ENCODE results near the gene ZNF8.
A peak's percentile ranks its signal among the peaks of the same experiment; 100 is the strongest.

Gene ZNF8

GRCh38 chr19:58274771-58275201 is 4.0 kb upstream of the ZNF8 start:
- Histone ChIP-seq H3K4ac (ENCODE audit: low read depth, low read length) (no peak overlapping the region), H4K12ac (ENCODE audit: low read depth, low read length) (no peak overlapping the region), H3K27me3 (ENCODE audit: insufficient read depth, low read length) (no peaks in the 10 kb centered on the region), H3K4me2 (ENCODE audit: low read length) (no peak overlapping the region), H3K27ac (ENCODE audit: low read depth, low read length) (no peak overlapping the region), H3K9ac (ENCODE audit: low read length) (no peak overlapping the region), H3K4me1 (ENCODE audit: control insufficient read depth in 1 of 2, insufficient read depth in 2 of 2, low read length in 2 of 2) (peaks cover under 1 to 2% of the 10 kb centered on the region in 2 experiments), H4K91ac (ENCODE audit: low read depth, low read length) (no peak overlapping the region), H2BK120ac (ENCODE audit: insufficient read depth, low read length, poor library complexity) (no peak overlapping the region), H3K79me2 (ENCODE audit: control insufficient read depth, insufficient read depth, low read length, poor library complexity) (peaks cover 8% of the 10 kb centered on the region), H2BK12ac (ENCODE audit: low read length) (no peak overlapping the region), H3K14ac (ENCODE audit: low read length) (no peak overlapping the region), H3K23ac (ENCODE audit: low read length) (no peak overlapping the region), H3K9me3 (ENCODE audit: insufficient read depth, low read depth, low read length) (peaks cover 2% of the 10 kb centered on the region), H3K4me3 (ENCODE audit: low read depth, low read length) (no peak overlapping the region), H2BK5ac (ENCODE audit: low read depth, low read length, poor library complexity) (no peak overlapping the region), H2AFZ (ENCODE audit: insufficient read depth, low read length, poor library complexity) (no peak overlapping the region), H4K8ac (ENCODE audit: low read depth, low read length) (no peak overlapping the region), H2AK5ac (ENCODE audit: low read length) (no peak overlapping the region), H3K18ac (ENCODE audit: low read length) (no peak overlapping the region), H3K36me3 (ENCODE audit: control insufficient read depth in 1 of 2, insufficient read depth in 2 of 2, low read length in 2 of 2) (peaks cover 10 to 18% of the 10 kb centered on the region in 2 experiments), H3K79me1 (ENCODE audit: low read length) (peaks cover 7% of the 10 kb centered on the region)
- DNase-seq = no peak
- no CpG with 5 or more reads among the region's 2 CpGs for WGBS (ENCODE audit: extremely low coverage, insufficient coverage, insufficient read length)

- H2BK120ac ChIP-seq (ENCODE audit: insufficient read depth, low read length, poor library complexity) = no peak overlapping the region
- H2AFZ ChIP-seq (ENCODE audit: insufficient read depth, low read length, poor library complexity) = no peak overlapping the region
- H2AK5ac ChIP-seq (ENCODE audit: low read length) = no peak overlapping the region
- no peak for DNase-seq
- H3K23ac ChIP-seq (ENCODE audit: low read length) = no peak overlapping the region
- no peak overlapping the region for H3K4ac ChIP-seq (ENCODE audit: low read depth, low read length)
- H4K8ac ChIP-seq (ENCODE audit: low read depth, low read length) = no peak overlapping the region
- H3K18ac ChIP-seq (ENCODE audit: low read length) = no peak overlapping the region
- no peaks in the 10 kb centered on the region for H3K27me3 ChIP-seq (ENCODE audit: insufficient read depth, low read length)
- peaks cover 10 to 20% of the 10 kb centered on the region in 2 experiments for H3K36me3 ChIP-seq (ENCODE audit: control insufficient read depth in 1 of 2, insufficient read depth in 2 of 2, low read length in 2 of 2)
- no peak overlapping the region for H3K14ac ChIP-seq (ENCODE audit: low read length)
- no peak overlapping the region for H4K12ac ChIP-seq (ENCODE audit: low read depth, low read length)
- no peak overlapping the region for H2BK12ac ChIP-seq (ENCODE audit: low read length)
- no peak overlapping the region for H3K27ac ChIP-seq (ENCODE audit: low read depth, low read length)
- H3K4me3 ChIP-seq (ENCODE audit: low read depth, low read length) = no peak overlapping the region
- H3K4me1 ChIP-seq (ENCODE audit: control insufficient read depth in 1 of 2, insufficient read depth in 2 of 2, low read length in 2 of 2) = peaks cover 5 to 7% of the 10 kb centered on the region in 2 experiments
- H3K4me2 ChIP-seq (ENCODE audit: low read length) = no peak overlapping the region
- H2BK5ac ChIP-seq (ENCODE audit: low read depth, low read length, poor library complexity) = no peak overlapping the region
- peaks cover 2% of the 10 kb centered on the region for H3K9me3 ChIP-seq (ENCODE audit: insufficient read depth, low read depth, low read length)
- no CpG with 5 or more reads among the region's 3 CpGs for WGBS (ENCODE audit: extremely low coverage, insufficient coverage, insufficient read length)
- peaks cover 7% of the 10 kb centered on the region for H3K79me1 ChIP-seq (ENCODE audit: low read length)
- H3K79me2 ChIP-seq (ENCODE audit: control insufficient read depth, insufficient read depth, low read length, poor library complexity) = peaks cover 8% of the 10 kb centered on the region
- H3K9ac ChIP-seq (ENCODE audit: low read length) = no peak overlapping the region
- no peak overlapping the region for H4K91ac ChIP-seq (ENCODE audit: low read depth, low read length)
Measured at GRCh38 chr19:58275564-58275963, 3.2 kb upstream of the ZNF8 start.

- no peak overlapping the region for H2BK12ac ChIP-seq (ENCODE audit: low read length)
- H2BK5ac ChIP-seq (ENCODE audit: low read depth, low read length, poor library complexity) = no peak overlapping the region
- no peak overlapping the region for H3K27ac ChIP-seq (ENCODE audit: low read depth, low read length)
- no peak for DNase-seq
- no peak overlapping the region for H3K18ac ChIP-seq (ENCODE audit: low read length)
- H2AK5ac ChIP-seq (ENCODE audit: low read length) = no peak overlapping the region
- no peak overlapping the region for H2BK120ac ChIP-seq (ENCODE audit: insufficient read depth, low read length, poor library complexity)
- peak overlapping the region; percentile 10 for H3K4me3 ChIP-seq (ENCODE audit: low read depth, low read length)
- H3K23ac ChIP-seq (ENCODE audit: low read length) = no peak overlapping the region
- no peak overlapping the region for H3K14ac ChIP-seq (ENCODE audit: low read length)
- no peak overlapping the region for H4K12ac ChIP-seq (ENCODE audit: low read depth, low read length)
- H3K9ac ChIP-seq (ENCODE audit: low read length) = no peak overlapping the region
- peaks cover 13% of the 10 kb centered on the region for H3K79me2 ChIP-seq (ENCODE audit: control insufficient read depth, insufficient read depth, low read length, poor library complexity)
- whole genome bisulfite sequencing (ENCODE audit: extremely low coverage, insufficient coverage, insufficient read length) = no CpG with 5 or more reads among the region's 7 CpGs
- peaks cover 7% of the 10 kb centered on the region for H3K79me1 ChIP-seq (ENCODE audit: low read length)
- H3K4ac ChIP-seq (ENCODE audit: low read depth, low read length) = no peak overlapping the region
- H3K4me2 ChIP-seq (ENCODE audit: low read length) = no peak overlapping the region
- no peak overlapping the region for H4K91ac ChIP-seq (ENCODE audit: low read depth, low read length)
- H3K36me3 ChIP-seq (ENCODE audit: control insufficient read depth in 1 of 2, insufficient read depth in 2 of 2, low read length in 2 of 2) = peaks cover 5 to 13% of the 10 kb centered on the region in 2 experiments
- no peak overlapping the region for H2AFZ ChIP-seq (ENCODE audit: insufficient read depth, low read length, poor library complexity)
- H3K4me1 ChIP-seq (ENCODE audit: control insufficient read depth in 1 of 2, insufficient read depth in 2 of 2, low read length in 2 of 2) = peaks cover 5 to 7% of the 10 kb centered on the region in 2 experiments
- H3K9me3 ChIP-seq (ENCODE audit: insufficient read depth, low read depth, low read length) = no peaks in the 10 kb centered on the region
- no peak overlapping the region for H4K8ac ChIP-seq (ENCODE audit: low read depth, low read length)
- H3K27me3 ChIP-seq (ENCODE audit: insufficient read depth, low read length) = no peaks in the 10 kb centered on the region
Measured at GRCh38 chr19:58277197-58277596, 1.6 kb upstream of the ZNF8 start.

GRCh38 chr19:58277748-58278540 is 811 bp upstream of the ZNF8 start:
- H3K79me2 ChIP-seq (ENCODE audit: control insufficient read depth, insufficient read depth, low read length, poor library complexity) = peaks cover 13% of the 10 kb centered on the region
- no peak overlapping the region for H2BK120ac ChIP-seq (ENCODE audit: insufficient read depth, low read length, poor library complexity)
- H4K91ac ChIP-seq (ENCODE audit: low read depth, low read length) = no peak overlapping the region
- H2BK5ac ChIP-seq (ENCODE audit: low read depth, low read length, poor library complexity) = peak overlapping the region; percentile 8
- peak overlapping the region; percentile 49 for H3K4ac ChIP-seq (ENCODE audit: low read depth, low read length)
- H2AK5ac ChIP-seq (ENCODE audit: low read length) = peak overlapping the region; percentile 70
- H4K12ac ChIP-seq (ENCODE audit: low read depth, low read length) = peak overlapping the region; percentile 76
- H3K27ac ChIP-seq (ENCODE audit: low read depth, low read length) = peak overlapping the region; percentile 48
- H3K18ac ChIP-seq (ENCODE audit: low read length) = no peak overlapping the region
- H3K4me3 ChIP-seq (ENCODE audit: low read depth, low read length) = peak overlapping the region; percentile 79
- no peak overlapping the region for H2BK12ac ChIP-seq (ENCODE audit: low read length)
- peak overlapping the region; percentile 82 for H3K4me2 ChIP-seq (ENCODE audit: low read length)
- peaks cover 5 to 11% of the 10 kb centered on the region in 2 experiments for H3K36me3 ChIP-seq (ENCODE audit: control insufficient read depth in 1 of 2, insufficient read depth in 2 of 2, low read length in 2 of 2)
- peak overlapping the region; percentile 19 for H2AFZ ChIP-seq (ENCODE audit: insufficient read depth, low read length, poor library complexity)
- no peaks in the 10 kb centered on the region for H3K27me3 ChIP-seq (ENCODE audit: insufficient read depth, low read length)
- peak overlapping the region; percentile 16 for H3K14ac ChIP-seq (ENCODE audit: low read length)
- peaks cover 7% of the 10 kb centered on the region for H3K79me1 ChIP-seq (ENCODE audit: low read length)
- no peaks in the 10 kb centered on the region for H3K9me3 ChIP-seq (ENCODE audit: insufficient read depth, low read depth, low read length)
- H4K8ac ChIP-seq (ENCODE audit: low read depth, low read length) = peak overlapping the region; percentile 18
- H3K23ac ChIP-seq (ENCODE audit: low read length) = no peak overlapping the region
- peak overlapping the region; percentile 62 for H3K9ac ChIP-seq (ENCODE audit: low read length)
- peaks cover 5 to 7% of the 10 kb centered on the region in 2 experiments for H3K4me1 ChIP-seq (ENCODE audit: control insufficient read depth in 1 of 2, insufficient read depth in 2 of 2, low read length in 2 of 2)
- no CpG with 5 or more reads among the region's 25 CpGs for WGBS (ENCODE audit: extremely low coverage, insufficient coverage, insufficient read length)
- DNase-seq = peak in 1 of 2 donors; percentile 14

Data from trophoblast cell (in vitro differentiated cells and primary cell).